ENCODE data around the gene LILRB5.
A peak's percentile ranks its signal among the peaks of the same experiment; 100 is the strongest.
"Not testable (repeated sequence)": the region's sequence is repeated elsewhere in the genome, so short reads cannot be mapped to it uniquely, and the experiment has no call there.

The LILRB5 gene

DNA sequence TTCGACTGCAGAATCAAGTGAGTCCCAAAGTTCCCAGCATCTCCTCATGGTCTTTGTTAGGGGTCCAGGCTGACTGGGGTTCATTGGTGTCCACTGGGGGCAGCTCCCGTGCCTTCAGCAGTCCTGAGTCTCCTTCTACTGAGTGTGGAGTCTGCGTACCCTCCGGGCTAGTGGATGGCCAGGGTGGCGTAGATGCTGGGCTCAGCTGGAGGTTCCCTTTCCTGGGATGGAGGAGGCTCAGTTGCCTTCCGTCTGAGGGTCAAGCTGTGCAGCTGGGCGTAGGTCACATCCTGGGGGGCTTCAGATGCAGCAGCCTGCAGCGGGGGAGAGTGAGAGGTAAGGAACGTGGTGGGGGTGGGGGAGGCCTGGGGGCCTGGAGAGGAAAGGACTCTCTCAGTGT, 17.4 kb upstream of the LILRB5 start:
- DNase-seq: not testable (repeated sequence)

DNA sequence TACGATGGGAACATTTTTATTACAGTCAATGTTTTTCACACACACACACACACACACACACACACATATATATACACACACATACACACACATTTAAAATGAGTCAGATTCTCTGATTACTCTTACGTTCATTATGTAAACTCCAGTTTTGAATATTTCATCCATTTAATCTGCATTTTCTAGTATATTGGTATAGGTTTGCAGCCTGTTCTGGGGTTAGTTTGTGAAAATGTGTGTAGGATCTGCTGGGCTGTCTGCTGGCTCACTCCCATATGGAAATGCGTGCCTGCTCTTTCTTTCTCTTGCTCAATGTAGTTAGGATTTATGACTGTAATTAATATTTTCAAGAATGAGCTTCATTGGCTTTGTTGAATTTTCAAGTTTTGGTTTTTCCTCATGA, 16.7 kb upstream of the LILRB5 start:
- DNase-seq: no peak

DNA sequence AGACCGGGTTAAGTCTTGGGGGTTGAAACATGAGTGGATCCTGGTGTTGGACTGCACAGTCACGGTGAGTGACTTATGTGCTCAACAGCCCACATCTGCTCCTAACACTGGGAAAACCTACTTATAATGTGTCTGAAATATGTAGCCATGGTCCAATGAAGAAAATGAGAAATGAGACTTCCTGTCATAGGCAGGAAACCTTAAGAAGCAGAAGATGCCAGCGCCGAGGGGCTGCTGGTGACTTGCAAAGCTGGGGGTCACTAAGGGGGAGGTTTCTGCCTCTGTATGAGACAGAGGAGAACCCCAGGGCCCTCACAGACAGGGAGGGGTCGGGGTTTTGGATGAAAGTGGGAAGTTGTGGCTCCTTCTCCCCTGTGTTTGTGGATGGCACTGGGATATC, 15.1 kb upstream of the LILRB5 start:
- not testable (repeated sequence) for DNase-seq

DNA sequence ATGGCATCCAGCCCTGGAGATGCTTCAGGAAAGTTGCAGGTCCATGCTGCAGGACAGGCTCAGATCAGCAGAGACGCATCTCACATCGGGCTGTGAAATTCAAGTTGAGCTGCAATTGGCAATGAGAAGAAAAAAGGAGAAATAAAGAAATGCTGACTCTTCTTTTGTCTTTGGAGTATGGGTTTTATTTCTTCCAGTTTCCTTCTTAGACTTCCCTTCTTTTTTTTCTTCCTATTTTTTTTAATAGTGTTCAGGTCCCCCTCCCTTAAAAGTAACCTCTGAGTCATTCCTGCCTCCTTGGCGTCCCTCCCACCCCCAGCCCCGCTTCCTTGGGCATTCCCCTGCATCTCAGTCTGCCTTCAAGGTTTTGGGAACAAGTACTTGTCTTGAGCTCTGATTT, 14.5 kb upstream of the LILRB5 start:
- DNase-seq: not testable (repeated sequence)

DNA sequence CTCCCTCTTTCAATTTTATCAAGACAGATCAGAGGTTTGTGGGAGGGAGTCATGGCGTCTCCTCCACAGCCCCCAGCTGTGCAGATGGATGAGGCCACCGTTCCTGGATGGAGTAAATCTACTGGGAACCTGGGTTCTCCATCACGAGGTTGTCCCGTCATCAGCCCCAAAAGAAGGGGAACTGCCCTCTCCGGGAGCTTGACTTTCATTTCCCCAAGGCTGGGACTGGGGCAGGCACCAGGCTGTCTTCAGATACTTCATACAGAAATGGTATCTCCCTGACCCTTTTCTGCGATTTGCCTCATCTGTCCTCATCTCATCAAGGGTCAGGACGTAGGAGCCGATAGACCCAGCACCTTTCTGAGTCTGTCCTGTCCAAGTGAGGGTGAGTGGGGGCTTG, 14.0 kb upstream of the LILRB5 start:
- DNase-seq: no peak

DNA sequence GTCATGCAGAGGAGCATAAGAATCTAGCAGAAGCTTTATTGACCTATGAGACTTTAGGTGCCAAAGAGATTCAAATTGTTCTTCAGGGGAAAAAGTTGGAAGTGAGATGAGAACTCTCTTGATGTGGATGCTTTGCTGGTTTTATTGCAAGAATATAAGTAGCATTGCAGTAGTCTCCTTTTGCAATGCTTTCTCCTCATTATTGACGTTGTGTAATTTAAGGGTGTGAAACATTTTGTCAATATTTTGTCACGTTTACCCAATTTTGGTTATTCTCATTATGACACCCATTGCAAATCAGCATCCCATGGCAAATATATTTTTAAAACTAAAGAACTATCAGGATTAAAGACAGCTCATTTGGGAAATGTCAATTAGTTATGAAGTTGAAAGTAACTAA, 11.9 kb upstream of the LILRB5 start:
- no peak for DNase-seq

DNA sequence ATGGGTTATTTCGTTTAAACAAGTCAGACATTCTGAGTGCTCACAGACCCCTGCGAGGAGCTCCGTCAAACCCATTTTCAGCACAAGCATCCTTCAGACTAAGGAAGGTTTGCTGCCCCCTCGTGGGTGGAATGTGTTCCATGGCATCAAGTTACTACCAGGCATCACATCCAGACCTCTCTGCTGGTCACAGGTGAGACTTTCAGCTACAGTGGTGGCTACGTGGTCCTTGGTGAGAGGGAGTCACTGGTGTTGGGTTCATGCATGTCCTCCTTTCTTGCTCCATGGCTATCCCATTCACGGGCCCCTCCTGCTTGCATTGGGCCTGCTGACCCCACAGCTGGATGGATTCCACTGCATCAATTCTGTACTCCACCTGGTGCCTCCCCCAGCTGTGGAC, 9.1 kb upstream of the LILRB5 start:
- DNase-seq: peak; percentile 48

DNA sequence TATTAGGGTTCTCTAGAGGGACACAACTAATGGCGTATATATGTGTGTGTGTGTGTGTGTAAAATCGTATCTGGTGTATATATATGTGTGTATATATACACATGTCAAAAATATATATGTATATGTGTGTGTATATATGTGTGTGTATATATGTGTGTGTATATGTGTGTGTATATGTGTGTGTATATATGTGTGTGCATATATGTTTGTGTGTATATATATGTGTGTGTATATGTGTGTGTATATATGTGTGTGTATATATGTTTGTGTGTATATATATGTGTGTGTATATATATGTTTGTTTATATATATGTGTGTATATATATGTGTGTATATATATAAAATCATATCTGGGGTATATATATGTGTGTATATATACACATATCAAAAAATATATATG, 5.4 kb upstream of the LILRB5 start:
- no peak for DNase-seq

DNA sequence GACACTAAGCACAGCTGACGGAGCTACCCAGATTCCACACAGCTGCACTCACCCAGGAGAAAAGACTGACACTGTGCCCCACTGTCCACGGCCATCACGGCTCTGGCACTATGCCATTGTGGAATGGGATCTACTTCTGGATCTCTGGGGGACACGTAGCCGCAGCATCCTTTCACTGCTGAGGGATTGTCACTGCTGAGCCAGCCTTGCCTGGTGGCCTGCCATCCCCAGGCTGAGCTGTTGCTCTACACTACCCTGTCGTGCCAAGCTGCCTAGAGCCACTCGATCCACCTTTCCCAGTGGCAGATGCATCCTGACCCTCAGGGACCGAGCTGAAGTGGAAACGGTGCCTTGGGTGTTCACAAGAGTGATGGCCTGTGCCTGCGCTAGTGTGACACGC, 5.0 kb upstream of the LILRB5 start:
- no peak for DNase-seq

DNA sequence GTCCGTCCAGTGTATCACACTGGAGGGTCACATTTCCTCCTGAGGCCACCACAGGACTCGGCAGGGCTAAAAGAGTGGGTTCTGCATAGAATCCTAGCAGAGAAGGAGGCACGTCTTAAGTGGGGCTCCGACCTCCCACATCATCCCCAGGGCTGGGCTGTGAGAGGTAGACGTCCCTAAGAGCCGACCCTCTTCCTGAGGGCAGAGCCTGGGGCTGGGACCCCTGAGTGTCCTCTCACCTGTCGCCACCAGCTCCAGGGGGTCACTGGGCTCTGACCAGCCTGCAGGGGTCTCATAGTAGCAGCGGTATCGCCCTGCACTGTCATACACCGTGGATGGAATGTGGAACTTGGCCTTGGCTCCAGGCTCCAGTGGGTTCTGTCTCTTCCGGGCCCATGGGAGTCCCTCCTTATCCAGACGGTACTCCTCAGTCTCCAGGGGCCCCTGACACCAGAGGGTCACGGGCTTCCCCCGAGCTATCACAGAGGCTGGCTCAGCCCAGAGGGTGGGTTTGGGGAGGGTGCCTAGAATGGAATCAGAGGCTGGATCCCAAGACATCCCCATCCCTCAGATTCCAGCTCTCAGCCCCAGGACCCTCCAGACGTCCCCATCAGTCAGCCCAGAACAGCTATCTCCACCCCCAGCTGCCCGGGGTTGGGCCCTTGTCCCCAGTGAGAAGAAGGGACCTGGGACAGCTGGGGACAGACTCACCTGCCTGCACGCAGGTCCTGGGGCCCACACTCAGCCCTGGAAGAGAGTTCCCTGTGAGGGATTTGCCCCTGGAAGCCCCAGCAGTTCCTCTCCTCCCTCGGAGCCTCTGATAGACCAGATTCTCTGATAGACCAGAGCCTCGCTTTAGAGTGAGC, 590 bp downstream of the LILRB5 start:
- DNase-seq: no peak

DNA sequence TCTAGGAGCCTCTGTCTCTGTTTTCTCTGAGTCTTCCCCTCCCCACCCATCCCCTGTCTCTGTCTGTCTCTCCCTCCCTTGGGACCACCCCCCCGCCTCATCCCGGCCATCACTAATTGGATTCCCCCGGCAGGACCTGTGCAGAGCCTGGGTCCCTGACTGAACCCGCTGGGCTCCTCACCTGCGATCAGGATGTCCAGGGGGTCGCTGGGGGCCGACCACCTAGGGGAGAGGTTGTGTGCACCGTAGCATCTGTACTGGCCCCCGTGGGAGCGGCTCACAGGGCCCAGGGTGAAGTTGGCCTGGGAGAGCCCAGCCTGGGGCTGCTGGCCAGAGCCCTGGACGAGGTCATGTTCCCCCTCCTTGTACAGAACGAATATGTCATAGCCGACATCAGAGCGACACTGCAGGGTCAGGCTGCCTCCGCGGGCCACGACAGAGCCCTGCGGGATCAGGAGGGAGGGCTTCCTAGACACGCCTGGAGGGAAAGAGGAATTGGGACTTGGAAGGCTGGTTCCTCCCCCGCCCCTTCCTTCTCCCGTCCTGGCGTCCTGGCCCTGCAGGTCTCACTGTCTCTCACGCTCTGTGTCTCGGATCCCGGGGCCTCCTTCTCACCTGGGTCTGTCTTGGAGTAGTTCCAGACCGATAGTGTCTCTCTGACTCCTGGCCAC, 1.8 kb downstream of the LILRB5 start:
- no peak for DNase-seq

DNA sequence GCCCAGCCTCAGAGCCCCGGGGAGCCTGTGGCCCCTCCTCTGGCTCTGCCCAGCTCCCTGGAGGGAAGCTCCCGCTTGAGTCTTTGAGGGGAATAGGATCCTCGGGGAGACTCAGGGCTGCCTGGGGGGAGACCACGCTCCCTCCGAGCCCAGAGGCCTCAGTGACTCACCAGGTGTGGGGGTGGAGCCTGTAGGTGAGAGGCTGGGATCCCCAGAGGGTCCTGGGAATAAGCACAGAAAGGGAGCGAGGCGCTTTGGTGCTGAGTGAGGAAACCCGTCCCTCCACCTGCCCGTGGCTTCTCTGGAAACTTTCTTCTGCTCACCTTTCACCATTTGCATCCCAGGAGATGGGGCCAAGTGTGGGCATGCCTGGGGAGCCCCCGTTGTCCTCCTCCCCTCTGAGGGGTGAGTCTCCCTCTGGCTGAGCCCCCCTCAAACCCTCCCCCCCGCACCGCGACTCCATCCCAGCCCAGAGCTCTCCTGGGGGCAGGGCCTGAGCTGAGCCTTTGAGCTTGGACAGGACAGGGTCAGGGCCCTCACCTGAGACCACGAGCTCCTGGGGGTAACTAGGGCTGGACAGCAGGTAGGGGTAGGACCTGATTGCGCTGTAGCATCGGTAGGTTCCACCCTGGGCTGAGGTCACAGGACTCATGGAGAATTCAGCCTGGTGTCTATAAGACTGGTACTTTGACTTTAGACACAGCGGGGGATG, 2.7 kb downstream of the LILRB5 start:
- DNase-seq: no peak

DNA sequence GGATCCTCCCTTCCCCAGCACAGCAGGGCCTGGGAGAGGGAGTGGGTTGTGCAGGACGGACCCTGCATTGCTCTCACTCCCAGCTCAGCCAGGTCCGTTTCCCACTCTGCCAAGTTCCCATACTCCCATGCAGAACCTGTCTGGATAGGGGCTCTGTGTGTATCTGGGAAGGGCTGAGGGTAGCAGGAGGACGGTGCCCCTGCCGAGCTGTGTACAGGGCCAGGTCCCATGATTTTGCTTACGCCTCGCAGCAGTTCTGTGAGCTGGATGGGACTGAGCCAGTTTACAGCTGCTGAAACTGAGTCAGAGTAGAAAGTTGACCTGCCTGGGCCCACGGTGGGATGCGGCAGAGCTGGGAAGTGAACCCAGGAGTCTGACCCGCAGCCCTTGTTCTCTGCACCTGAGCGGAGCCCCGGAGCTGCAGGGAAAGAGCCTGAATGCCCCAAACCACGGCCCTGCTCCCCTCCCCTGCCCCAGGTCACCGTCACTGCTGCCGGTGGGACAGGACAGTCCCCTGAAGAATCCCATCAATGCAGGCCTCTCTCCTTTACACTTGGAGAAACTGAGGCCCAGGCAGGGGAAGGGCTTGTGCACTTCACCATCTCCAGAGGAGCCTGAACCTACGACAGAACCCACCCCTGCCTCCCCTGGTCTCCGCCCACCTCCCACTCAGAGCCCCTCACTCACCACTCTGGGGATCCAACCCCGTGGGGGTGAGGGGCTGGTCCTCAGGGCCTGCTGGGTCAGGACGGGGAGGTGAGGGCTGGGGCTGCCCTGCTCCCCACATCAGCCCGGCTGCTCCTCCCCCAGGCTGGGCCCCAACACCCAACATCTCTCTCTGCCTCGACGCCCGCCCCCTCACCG, 3.5 kb downstream of the LILRB5 start:
- no peak for DNase-seq

DNA sequence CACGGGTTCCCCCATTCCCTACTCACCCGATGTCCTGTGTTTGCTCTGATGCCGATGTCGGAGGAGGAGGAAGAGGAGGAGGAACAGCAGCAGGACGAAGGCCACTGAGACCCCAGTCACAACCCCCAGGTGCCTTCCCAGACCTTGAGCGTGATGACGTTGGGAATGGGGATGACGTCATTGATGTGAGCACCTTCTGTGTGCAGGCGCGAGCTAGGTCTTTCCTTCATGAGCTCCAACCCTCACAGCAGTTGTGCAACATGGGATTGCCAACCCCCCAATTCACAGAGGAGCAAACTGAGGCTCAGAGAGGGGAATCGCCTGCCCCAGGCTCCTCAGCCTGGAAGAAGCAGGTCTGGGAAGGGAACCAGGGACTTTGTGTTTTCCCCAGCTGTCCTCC, 4.2 kb downstream of the LILRB5 start:
- no peak for DNase-seq

DNA sequence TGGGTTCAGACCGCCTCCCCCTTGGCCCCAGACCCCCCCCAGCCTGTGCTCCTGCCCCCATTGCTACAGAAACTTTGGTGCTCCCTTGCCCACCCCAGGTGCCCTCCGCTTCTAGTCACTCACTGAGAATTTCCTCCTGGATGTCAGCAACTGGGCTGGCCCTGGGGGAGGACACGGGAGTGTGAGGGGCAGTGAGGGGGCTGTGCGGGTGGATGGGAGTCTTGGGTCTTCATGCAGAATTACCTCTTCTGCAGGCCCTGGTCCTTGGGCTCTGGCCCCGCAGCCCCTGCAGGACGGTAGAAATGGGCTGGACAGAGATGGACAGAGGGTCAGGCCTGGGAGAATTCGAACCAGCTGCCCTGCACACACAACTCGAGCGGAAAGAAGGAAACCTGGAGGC, 4.8 kb downstream of the LILRB5 start:
- no peak for DNase-seq

DNA sequence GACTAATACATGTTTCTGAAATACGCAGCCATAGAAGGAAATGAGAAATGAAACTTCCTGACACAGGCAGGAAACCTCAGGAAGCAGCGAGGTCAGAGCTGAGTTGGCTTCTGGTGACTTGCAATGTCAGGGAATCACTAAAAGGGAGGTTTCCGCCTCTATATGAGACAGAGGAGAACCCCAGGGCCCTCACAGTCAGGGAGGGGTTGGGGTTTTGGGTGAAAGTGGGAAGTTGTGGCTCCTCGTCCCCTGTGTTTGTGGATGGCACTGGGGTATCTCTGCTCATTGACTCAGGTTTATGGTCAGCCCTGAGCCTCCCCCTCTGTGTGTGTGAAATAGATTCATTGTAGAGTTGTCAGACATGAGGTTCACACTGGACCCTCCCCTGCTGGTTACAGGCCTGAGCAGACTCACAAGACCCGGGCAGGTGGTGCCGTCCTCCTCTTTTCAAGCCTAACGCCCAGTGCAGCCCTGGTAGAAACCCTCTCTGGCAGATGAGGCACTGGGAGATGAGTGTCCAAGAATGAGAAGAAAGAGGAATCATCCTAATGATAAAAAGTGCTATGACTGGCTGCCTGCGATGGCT, 9.0 kb downstream of the LILRB5 start:
- no peak for DNase-seq

DNA sequence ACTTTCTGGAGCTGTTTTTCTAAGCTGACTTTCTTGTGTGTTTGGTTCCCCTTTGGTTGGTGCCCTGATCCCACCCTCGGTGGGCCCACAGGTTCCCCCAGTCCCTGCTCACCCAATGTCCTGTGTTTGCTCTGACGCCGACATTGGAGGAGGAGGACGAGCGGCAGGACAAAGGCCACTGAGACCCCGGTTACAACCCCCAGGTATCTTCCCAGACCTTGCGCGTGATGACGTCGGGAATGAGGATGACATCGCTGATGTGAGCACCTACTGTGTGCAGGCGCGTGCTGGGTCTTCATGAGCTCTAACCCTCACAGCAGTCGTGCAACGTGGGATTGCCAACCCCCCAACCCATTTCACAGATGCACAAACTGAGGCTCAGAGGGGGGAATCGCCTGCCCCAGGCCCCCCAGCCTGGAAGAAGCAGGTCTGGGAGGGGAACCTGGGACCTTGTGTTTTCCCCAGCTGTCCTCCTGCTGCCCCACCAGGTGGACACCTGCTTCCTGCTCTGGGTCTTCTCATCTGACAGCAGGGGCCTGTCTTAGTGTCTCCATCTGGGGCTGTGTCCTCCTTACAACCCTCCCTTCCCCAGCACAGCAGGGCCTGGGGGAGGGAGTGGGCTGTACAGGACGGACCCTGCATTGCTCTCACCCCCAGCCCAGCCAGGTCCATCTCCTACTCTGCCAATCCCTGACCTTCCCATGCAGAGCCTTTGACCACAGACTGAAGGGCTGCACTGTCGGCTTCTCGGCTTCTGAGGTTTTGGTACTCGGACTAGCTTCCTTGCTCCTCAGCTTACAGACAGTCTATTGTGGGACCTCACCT, 9.8 kb downstream of the LILRB5 start:
- no peak for DNase-seq

DNA sequence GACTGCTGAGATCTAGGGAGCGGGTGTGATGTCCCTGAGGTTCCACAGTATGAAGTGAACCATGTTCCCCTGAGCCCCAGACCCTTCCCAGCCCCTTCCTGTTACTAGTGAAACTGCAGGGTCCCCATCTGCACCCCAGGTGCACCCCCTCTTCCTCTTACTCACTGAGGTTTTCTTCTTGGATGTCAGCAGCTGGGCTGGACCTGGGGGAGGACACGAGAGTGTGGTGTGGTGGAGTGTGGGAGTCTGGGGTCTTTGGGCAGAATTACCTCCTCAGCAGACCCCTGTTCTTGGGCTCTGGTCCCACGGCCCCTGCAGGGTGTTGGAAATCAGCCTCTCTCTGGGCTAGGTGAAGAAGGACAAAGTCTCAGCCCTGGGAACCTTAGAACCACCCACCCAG, 11.1 kb downstream of the LILRB5 start:
- DNase-seq: no peak

DNA sequence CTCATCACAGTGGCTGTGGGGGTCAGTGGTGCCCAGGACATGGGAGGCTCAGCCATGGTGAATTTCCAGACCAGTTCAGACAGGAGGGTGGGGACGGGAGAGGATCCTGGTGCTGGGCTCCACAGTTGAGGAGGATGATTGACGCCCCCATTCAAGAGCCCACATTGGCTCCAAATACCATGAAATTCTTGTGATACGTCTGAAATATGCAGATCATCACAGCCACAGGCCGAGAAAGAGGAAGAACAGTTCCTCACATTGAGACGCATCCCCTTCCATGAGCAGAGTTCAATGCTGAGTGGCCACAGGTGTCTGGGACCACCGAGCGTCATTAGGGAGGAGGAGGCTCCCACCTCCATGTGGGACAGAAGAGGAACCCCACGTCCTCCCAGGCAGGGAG, 13.3 kb downstream of the LILRB5 start:
- DNase-seq: not testable (repeated sequence)

DNA sequence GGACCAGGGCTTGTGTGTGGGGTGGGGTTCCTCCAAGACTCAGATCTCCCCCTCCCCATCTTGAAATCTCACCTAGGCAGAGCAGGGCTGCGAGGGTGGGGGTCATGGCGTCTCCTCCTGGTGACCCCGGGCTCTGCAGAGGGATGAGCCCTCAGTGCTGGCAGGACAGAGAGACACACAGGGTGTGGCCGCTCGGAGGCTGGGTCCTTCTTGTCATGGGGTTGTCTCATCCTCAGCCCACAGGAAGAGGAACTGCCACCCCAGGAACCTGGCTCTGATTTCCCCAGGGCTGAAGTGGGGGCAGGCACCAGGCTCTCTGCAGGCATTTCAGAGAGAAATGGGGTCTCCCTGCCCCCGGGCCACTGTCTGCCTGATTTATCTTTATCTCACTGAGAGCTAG, 14.4 kb downstream of the LILRB5 start, which contains the start of gene LILRA6:
TSS of gene LILRA6 (minus strand) at position 145 of the 400 bp plus-strand sequence.
- DNase-seq: not testable (repeated sequence)

DNA sequence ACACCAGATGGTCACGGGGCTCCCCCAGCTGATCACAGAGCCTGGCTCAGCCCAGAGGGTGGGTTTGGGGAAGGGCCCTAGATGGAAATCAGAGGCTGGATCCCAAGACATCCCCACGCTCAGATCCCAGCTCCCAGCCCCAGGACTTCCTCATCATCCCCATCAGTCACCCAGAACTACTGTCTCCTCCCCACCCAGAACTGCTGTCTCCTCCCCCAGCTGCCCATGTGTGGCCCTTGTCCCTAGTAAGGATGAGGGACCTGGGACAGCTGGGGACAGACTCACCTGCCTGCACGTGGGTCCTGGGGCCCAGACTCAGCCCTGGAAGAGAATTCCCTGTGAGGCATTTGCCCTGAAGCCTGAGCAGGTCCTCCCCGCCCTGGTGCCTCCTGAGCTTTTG, 14.8 kb downstream of the LILRB5 start:
- DNase-seq: not testable (repeated sequence)
